HG03280 (cell line): ENCODE results near the gene TBC1D1.
"Not testable (repeated sequence)": the region's sequence is repeated elsewhere in the genome, so short reads cannot be mapped to it uniquely, and the experiment has no call there.

Source experiments
- ATAC-seq: cut with Tn5 transposase; IDR thresholded peaks from one replicate; pipeline ENCODE4 v1.9.1; 2021; ENCODE audit warnings: mild to moderate bottlenecking, moderate library complexity; ENCODE audit not compliant: unreplicated experiment

The TBC1D1 gene

DNA sequence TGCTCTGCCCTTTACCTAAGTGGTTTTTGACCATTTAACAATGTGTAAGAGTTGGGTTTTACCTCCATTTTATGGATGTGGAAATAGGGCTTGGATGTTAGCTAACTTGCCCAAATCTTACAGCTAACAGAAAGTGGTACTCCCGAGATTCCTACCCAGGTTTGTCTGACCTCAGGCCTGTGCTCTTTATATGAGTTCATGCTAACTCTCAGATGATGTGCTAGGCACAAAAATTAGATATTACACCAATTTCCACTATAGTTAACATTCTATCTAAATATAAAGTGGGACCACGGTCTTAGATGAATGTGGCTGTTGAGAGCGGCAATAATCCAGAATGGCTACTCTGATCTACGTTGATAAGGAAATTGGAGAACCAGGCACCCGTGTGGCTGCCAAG, 69.2 kb downstream of the TBC1D1 start, which contains the start of gene PTTG2:
PTTG2 (plus strand) TSS at position 301 of the 400 bp plus-strand sequence; CDS start at position 338, 37 bp downstream.
- no peak for ATAC-seq

DNA sequence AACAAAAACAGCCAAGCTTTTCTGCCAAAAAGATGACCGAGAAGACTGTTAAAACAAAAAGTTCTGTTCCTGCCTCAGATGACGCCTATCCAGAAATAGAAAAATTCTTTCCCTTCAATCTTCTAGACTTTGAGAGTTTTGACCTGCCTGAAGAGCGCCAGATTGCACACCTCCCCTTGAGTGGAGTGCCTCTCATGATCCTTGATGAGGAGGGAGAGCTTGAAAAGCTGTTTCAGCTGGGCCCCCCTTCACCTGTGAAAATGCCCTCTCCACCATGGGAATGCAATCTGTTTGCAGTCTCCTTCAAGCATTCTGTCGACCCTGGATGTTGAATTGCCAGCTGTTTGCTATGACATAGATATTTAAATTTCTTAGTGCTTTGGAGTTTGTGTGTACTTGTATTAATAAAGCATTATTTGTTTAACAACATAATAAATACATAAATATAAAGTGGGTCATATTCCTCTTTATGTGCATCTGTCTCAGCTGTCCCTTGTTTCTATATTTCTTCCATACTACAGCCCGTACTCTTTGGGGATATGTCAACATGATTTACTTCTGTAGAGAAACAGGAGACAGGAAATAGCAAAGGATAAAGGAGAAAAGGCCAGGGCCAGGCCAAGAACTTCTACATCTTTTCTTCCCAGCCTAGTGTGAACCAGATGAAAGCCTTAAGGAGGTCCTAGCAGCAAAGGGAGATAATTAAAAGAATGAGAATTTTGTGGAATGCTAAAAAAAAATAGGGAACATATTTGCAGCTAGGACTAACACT, 70.0 kb downstream of the TBC1D1 start:
- ATAC-seq = no peak

DNA sequence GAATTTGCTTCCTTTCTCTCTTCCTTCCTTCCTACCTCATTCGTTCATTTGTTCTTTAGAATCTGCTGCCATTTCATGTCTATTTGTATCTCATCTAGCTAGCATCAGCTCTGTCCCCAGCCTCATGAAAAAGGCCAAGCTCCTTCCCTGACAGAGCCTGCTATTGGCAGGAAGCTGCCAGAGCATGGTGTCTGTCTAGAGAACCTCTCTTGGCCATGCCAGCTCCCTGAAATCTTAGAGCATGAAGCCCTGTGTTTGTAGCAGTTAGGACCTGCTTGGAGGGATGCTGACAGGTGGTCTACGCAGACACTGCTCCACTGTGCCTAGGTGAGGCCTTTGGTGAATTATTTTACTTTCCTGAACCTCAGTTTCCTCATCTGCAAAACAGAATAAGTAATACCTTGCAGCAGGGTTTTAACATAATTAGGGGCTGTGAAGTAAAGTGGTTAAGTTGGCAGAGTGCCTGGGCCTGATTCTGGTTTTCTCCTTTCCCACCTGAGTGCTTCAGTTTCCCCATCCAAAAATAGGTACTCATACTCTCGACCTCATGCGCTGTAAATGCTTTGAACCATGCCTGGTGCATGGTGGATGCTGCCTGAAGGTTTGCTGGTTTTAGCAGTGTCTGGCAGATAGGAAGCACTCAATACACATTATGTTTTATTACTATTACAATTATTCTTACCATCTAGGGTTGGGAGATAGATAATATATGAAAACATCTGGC, 74.0 kb downstream of the TBC1D1 start:
- no peak for ATAC-seq

DNA sequence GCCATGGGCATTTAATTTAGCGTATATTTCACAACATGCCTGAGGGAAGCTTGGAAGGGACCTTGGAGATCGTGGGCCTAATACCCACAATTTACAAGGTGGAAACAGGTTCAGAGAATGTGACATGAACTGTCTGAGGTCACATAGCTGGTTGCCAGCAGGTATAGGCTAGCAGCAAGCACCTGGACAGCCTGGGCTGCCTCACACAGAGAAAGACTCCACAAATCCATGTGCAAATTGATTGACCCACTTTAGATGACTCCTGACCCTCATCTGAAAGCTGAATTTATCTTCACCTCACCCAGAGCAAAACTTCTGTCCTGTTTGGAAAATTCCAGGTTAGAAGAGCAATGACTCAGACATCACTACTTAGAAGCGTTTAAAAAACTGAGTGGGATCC, 75.2 kb downstream of the TBC1D1 start:
- ATAC-seq = no peak

DNA sequence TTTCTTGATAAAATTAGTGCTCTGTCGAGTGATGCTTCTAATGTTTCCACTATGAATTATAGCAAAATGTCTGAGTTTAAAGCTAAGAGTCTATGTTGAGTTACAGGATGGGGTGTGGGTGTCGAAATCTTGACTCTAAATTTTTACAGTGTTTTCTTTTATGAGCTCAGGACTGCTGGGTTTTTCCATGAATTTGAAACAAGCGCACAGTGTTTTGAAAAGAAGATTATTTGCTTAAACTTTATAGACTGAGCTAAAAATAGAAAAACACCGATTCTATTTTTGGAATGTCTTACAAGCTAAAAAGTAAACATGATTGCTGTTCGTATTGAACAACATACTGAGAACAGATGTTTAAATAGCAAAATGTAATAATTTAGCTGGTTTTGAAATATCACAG, 76.9 kb downstream of the TBC1D1 start:
- ATAC-seq = no peak

DNA sequence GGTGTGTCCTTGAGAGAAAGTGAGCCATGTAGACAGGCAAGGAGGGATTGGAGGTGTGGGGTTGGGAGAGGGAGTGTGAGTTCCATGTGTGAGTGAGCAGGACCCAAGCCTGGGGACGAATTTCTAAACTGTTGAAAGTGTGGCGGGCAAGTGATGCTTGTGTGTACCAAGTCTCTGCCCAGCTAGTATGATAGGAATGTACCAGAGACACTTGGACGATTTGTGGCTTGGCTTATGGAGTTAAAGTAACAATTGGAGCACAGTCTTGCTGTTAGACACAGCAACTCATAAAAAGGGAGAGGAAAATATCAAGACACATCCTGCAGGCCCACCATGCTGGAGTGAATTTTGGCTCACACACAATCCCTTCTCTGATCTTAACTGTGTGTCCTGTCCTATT, 77.9 kb downstream of the TBC1D1 start:
- no peak for ATAC-seq

DNA sequence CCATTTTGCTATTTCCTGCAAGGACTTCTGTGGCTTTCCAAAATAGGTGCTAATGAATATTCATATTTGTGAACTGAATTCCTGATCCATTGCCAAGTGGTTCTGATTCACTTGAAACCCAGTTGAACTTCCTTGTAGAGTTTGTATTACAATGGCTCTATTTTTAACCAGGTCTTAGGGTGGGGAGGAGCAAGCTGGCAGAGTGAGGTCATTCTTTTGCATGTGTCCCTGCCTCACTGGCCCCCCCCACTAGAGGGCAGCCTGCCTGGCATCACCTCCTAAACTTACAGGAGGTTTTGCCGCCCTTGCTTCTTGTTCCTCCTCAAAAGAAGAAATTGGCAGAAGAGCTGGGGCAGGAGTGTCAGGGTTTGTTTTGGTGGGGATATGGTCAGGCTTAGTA, 79.8 kb downstream of the TBC1D1 start:
- no peak for ATAC-seq

DNA sequence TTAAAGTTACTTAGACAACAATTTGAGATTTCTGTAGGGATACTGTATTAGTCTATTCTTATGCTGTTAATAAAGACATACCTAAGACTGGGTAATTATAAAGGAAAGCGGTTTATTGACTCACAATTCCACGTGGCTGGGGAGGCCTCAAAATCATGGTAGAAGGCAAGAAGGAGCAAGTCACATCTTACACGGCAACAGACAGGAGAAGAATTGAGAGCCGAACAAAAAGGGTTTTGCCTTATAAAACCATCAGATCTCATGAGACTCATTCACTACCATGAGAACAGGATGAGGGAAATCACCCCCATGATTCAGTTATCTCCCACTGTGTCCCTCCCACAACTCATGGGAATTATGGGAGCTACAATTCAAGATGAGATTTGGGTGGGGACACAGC, 80.3 kb downstream of the TBC1D1 start:
- no peak for ATAC-seq

DNA sequence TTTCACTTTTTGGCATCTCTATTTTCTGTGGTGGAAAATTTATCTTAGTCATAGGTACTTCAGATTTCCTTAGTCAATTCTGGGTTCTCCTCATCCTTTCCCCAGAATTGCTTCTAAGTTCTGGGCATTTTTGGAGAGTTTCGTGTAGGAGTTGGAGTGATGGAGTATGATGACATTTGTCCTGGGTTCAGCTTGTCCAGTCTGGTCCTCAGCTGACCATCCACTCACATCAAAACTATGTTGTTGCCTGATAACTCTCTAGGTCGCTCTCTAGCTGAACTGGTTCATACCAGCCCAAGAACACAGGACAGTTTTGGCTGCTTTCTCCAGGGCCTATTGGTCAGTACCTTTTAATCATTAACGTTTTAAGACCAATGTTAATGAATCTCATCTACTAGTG, 82.6 kb downstream of the TBC1D1 start:
- ATAC-seq = no peak

DNA sequence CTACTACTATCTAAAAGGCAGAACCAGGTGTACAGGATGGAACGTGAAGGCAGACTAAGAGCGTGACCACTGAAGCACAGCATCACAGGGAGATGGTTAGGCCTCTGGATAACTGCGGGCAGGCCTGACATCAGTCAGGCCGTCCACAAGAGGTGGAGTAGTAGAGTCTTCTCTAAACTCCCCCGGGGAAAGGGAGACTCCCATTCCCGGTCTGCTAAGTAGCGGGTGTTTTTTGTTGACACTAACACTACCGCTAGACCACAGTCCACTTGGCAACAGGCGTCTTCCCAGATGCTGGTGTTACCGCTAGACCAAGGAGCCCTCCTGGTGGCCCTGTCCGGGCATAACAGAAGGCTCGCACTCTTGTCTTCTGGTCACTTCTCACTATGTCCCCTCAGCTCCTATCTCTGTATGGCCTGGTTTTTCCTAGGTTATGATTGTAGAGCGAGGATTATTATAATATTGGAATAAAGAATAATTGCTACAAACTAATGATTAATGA, 84.5 kb downstream of the TBC1D1 start:
- not testable (repeated sequence) for ATAC-seq

DNA sequence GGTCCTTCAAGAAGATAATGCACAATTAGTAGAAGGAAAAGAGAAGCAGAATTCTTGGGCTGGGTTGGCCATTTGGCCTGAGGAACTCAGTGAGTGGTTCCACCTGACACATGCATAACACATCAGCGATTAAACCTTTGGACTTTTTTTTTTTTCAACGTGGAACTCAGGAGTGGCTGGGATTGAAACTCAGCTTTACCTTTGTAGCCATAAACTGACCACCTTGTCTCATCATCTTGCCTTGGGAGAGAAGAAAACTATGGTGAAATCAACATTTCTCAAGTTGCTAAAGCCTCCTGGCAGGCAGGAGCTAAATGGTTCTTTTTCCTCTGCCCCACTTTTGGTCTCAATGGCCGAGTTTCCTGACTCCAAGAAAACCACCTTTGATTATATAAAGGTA, 85.6 kb downstream of the TBC1D1 start:
- ATAC-seq = no peak

DNA sequence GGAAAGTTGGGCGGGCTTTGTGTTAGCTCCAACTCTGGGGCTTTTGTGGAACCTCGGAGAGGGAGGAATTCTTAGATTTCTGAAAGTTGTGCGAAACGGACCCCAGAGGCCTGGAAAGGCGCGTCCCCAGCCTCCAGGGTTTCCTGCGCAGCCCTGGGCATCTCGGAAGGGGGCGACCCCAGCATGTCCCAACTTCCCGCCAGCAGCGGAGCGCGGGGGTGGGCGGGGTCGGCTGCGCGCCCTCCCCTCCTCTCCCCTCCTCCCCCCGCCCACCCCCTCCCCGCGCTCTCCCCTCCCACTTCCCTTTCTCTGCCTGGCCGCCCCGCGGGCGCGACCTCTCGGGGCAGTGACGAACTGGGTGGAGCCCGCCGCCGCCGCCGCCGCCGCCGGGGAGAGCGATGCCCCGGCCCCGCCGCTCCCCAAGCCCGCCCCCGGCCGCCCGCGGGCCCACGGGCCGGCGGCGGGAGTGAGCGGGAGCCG, 86.1 kb downstream of the TBC1D1 start:
- ATAC-seq = peak; percentile 80

DNA sequence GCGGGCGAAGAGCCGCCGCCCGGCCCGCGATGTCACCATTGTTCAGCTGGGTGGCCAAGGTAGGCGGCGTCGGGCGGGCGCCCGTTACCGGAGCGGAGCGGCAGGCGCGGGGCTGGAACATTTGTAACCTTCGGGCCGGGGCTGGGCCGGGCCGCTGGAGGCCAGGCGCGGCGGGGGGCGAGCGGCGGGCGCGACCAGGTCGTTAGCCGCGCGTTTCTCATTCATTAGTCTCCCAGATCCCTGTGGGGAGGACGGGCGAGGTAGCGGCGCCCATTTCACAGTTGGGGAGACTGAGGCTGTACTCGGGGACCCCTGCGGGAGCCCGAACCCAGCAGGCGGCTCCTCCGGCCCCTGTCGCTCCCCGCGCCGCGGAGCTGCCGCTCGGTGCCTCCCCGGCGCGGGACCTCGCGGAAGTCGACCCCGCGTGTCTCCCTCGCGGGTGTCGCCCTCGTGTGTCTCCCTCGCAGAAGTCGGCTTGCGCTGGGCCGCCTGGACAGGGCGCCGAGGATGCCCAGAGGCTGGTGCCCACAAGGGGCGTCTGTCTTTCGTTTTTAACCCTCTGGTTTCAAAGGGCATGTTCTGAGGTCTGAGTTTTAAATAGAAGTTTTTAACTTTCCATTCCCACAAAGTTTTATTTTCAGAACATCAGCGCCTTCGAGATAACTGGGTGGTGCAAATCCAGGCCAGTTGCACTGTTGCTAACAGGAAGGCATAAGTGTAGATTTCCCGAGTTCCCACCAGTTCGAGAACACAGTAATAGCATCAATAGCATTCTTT, 86.8 kb downstream of the TBC1D1 start:
- ATAC-seq = peak; percentile 56

DNA sequence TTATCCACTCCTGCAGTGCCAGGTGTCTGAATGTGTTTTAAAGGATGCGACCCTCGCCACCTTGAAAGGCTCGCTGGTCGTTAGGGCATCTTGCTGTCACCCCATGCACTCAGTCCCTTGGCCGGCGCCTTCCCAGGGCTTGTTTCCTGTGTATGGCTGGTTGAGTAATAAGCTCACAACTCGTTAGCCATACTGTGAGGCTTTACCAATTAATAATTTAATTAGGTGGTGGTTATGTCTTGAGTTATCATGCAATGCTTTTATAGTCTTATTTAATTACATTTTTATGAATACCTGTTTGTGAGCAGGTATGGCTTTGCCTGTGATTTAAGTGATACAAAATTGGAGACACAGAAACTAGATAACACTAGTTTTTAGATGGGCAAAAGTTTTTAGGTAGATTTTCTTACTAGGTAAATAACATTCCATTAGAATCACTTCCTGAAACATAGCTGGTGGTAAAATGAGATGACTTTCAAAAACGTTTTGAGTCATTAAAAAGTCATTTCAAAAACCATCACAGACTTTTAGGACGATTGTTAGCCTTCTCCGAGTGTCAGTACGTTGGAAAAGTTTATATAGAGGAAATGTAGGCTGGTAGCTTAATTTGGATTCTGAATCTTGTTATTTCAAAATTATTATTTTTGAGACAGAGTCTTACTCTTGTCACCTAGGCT, 87.5 kb downstream of the TBC1D1 start:
- ATAC-seq = peak; percentile 24

DNA sequence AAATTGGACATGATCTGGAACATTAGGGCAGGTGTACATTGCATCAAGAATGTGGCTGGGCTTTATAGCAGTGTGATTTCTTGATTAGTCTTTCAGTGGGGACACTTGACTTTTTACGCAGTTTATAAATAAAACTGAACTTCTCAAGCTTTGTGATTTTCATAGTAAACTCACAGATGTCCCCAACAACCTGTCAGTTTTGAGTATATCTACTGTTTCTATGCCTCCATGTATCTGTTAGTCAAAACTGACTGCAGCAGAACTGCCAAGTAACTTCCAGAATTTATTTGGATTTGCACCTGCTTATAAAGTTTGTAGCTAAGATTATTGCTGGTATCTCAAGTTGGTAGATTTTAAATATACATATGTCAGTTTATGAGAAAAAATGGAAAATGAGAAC, 89.4 kb downstream of the TBC1D1 start:
- no peak for ATAC-seq

DNA sequence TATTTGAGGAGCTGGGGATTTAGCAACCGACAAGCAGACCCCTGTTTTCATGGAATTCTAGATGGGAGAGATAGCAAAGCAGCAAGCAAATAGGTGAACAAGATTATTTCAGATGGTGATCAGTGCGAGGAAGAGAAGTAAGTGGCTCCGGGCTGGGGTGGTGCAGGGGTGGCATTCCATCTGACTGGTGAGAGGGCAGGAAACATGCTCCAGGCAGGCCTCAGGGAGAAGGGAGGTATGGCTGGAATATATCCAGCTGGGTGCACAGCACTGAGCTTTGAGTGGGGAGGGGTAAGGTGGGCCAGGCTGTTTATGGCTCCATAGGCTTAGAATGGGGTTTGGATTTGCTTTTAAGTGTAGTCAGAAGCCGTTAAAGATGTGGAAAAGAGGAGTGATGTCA, 90.5 kb downstream of the TBC1D1 start:
- ATAC-seq = no peak

DNA sequence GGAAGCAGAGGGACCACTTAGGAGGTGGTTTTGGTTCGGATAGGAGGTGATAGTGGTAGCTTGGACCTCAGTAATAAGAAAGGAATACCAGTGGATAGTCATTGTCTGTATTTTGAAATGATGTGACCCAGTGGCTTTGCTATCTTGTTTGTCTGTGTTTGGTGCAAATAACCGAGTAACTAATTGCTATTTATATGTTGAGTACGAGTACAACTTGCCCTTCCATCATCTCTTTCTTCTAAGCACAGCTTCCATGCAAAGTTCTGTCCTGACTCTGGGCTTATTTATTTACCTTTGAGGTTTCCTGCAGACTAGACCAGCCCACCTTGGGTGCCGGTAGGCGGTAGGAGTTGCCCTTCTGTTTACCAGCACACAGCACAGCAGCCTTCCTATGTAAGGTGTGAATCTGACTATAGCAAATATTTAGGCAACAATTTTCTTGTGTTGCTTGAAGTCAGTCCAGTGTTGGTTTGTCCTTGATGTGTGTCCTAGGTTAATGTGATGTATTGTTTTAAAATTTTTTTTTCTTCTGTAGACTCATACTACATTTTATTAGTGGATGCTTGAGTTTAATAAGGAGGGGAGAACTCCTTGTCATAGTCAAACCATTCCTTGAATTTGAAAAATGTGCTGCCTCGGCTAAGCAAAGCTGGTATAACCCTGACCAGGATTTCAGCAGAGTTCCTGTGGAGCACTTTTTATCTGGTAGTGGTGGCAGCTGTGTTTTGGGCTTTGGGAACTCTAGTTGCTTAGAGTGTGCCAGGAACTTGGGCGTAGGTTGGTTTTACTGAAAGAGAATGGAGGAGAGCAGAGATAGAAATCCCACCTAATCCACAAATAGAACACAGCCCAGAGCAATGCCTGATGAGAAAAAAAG, 91.2 kb downstream of the TBC1D1 start:
- no peak for ATAC-seq

DNA sequence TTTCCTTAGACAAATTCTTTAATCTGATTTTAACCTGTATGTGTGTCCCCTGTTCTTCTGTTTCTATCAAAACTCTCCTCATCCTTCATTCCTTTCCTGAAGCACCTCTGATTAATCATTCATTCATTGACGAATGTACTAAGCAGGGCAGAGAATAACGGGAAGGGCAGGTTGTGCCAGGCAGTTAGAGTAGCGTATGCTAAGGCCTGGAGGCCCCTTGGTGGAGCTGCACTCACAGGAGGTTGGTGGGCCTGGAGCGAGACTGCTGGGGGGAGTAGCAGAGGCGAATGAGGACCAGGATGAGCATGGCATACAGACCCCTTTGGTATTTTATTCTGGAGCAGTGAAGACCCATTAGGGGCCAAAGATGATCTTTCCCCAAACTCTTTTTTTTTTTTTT, 91.9 kb downstream of the TBC1D1 start:
- no peak for ATAC-seq

DNA sequence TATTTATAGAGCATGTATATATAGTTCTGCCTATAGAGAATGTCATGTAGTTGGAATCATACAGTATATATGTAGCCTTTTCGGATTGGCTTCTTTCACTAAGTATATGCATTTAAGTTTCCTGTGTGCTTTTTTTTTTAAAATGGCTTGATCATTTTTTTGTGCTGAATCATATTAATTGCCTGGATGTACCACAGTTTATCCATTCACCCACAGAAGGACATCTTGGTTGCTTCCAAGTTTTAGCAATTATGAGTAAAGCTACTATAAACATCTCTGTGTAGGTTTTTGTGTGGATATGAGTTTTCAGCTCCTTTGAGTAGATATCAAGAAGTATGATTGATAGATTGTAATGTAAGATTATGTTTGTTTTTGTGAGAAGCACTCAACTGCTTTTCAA, 93.1 kb downstream of the TBC1D1 start:
- ATAC-seq = no peak
